Neural progenitor cell (in vitro differentiated cells): ENCODE measurements around the gene FHL1.

Experiments used
- EZH2phosphoT487 ChIP-seq: fragments of 200-600 bp; sonication (generic); IDR thresholded peaks from 2 replicates; pipeline ENCODE4 v1.6.1; 2017; ENCODE audit warnings: antibody characterized with exemption
- TF ChIP-seq, protein P1 (sequence below): fragments of 200-600 bp; sonication (generic); IDR thresholded peaks from 2 replicates; pipeline ENCODE4 v1.5.1; 2017; ENCODE audit warnings: antibody characterized with exemption, mild to moderate bottlenecking

DNA sequence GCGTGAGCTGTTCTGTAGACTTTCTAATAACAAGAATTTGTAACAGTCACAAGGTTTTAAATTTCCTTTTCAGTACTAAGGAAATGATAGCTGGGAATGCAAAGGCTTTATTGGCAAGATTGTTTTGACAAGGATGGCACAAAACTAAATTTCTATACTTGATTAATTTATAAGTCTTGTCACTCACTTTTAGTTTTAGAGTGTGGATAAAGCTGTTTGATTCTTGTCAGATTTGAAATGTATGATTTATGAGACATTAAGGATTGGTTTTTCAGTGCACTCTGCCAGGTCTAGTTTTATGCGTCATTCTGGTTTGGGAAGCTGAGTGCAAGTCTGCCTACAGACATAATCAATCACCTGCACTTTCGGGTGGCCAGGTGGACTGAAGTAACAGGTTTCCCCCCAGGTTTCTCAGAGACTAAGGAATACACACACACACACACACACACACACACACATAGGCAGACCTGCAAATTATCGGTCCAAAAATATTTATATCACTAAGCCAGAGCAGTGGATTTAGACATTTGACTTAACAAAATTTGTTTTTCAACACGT lies 9.3 kb downstream of the FHL1 start:
- TF ChIP-seq EZH2phosphoT487 = no peak
- TF ChIP-seq, protein P1, sequence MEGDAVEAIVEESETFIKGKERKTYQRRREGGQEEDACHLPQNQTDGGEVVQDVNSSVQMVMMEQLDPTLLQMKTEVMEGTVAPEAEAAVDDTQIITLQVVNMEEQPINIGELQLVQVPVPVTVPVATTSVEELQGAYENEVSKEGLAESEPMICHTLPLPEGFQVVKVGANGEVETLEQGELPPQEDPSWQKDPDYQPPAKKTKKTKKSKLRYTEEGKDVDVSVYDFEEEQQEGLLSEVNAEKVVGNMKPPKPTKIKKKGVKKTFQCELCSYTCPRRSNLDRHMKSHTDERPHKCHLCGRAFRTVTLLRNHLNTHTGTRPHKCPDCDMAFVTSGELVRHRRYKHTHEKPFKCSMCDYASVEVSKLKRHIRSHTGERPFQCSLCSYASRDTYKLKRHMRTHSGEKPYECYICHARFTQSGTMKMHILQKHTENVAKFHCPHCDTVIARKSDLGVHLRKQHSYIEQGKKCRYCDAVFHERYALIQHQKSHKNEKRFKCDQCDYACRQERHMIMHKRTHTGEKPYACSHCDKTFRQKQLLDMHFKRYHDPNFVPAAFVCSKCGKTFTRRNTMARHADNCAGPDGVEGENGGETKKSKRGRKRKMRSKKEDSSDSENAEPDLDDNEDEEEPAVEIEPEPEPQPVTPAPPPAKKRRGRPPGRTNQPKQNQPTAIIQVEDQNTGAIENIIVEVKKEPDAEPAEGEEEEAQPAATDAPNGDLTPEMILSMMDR = no peak
